HepG2 (cell line): ENCODE results near the gene GRIK4. TPM values are rescaled to one million over a fixed set of nuclear protein-coding genes. Genes with fewer than 3 reads are reported as not detected.

Source experiments
- PCBP2 ChIP-seq: fragments of 200-400 bp; formaldehyde crosslinking; optimal IDR thresholded peaks from 2 replicates; pipeline ENCODE3; 2018; ENCODE audit warnings: low read length, low read depth; ENCODE audit not compliant: poor library complexity, severe bottlenecking
- SALL2 ChIP-seq: sonication (generic); formaldehyde crosslinking; IDR thresholded peaks from 2 replicates; pipeline ENCODE4 v1.8.1; 2023; ENCODE audit warnings: mild to moderate bottlenecking, missing genetic modification reagents, inconsistent platforms
- TEAD2 ChIP-seq: sonication (generic); formaldehyde crosslinking; IDR thresholded peaks from 2 replicates; pipeline ENCODE4 v1.9.0; 2021; ENCODE audit warnings: missing genetic modification reagents
- ZNF615 ChIP-seq: sonication (generic); formaldehyde crosslinking; IDR thresholded peaks from 2 replicates; pipeline ENCODE4 v1.5.0; 2020; ENCODE audit warnings: mild to moderate bottlenecking, missing genetic modification reagents, borderline replicate concordance
- ZNF720 ChIP-seq: sonication (generic); formaldehyde crosslinking; IDR thresholded peaks from 2 replicates; pipeline ENCODE4 v1.4.0; 2020; ENCODE audit warnings: missing genetic modification reagents
- polyA plus RNA-seq, 8 experiments: library from polyadenylated mRNA; depleted of rRNA in 3 of 8; stranded (reverse) in 7 of 8; unstranded in 1 of 8; fragments of >200 nt; fragmentation: Illumina TruSeq in 4 of 8; extraction: Trizol in 4 of 8; gene quantifications; 2 replicates each; pipeline versions ENCODE4 v1.2.1 to v1.2.3, GENCODE V29; 2011 to 2016; ENCODE audit warnings: low read depth in 4 of 8, missing spikeins in 1 of 8, mixed read lengths in 1 of 8; ENCODE audit not compliant: insufficient read depth in 1 of 8
- total RNA-seq, 5 experiments: library from RNA; depleted of rRNA; stranded (reverse); fragments of >200 nt; fragmentation: Illumina TruSeq; extraction: Trizol; gene quantifications; 2 replicates each; pipeline ENCODE4 v1.2.3, GENCODE V29; 2016; ENCODE audit warnings: low read depth in 1 of 5
- TF ChIP-seq, protein P1 (sequence below): sonication (generic); formaldehyde crosslinking; conservative IDR thresholded peaks from 2 replicates; pipeline ENCODE4 v1.4.0; 2020; ENCODE audit warnings: mild to moderate bottlenecking, missing genetic modification reagents, moderate library complexity
- TF ChIP-seq, protein P2 (sequence below): sonication (generic); formaldehyde crosslinking; IDR thresholded peaks from 2 replicates; pipeline ENCODE4 v1.8.1; 2023; ENCODE audit warnings: mild to moderate bottlenecking, inconsistent platforms, moderate library complexity, missing genetic modification reagents, borderline replicate concordance
- TF ChIP-seq, protein P3 (sequence below): IDR thresholded peaks from 2 replicates; pipeline ENCODE4 v1.6.1; 2018; ENCODE audit warnings: missing genetic modification reagents, mild to moderate bottlenecking, missing compliant biosample characterization
- TF ChIP-seq, protein P4 (sequence below): sonication (generic); formaldehyde crosslinking; IDR thresholded peaks from 2 replicates; pipeline ENCODE4 v1.5.0; 2020; ENCODE audit warnings: mild to moderate bottlenecking, missing genetic modification reagents, moderate library complexity
- TF ChIP-seq, protein P5 (sequence below): sonication (generic); formaldehyde crosslinking; IDR thresholded peaks from 2 replicates; pipeline ENCODE4 v1.5.0; 2020; ENCODE audit warnings: mild to moderate bottlenecking, missing genetic modification reagents
- TF ChIP-seq, protein P6 (sequence below): sonication (generic); formaldehyde crosslinking; IDR thresholded peaks from 2 replicates; pipeline ENCODE4 v1.4.0; 2020; ENCODE audit warnings: low read depth, missing genetic modification reagents
- TF ChIP-seq, protein P7 (sequence below): sonication (generic); formaldehyde crosslinking; IDR thresholded peaks from 2 replicates; pipeline ENCODE4 v1.8.0; 2022; ENCODE audit warnings: mild to moderate bottlenecking, missing genetic modification reagents; ENCODE audit not compliant: insufficient replicate concordance

GRIK4 gene
- total and polyA plus RNA-seq, 2 of the 13 experiments (the other 11 are each of a cell fraction or from before 2014, with no cell fraction given) = 0.04 to 0.07 TPM

DNA sequence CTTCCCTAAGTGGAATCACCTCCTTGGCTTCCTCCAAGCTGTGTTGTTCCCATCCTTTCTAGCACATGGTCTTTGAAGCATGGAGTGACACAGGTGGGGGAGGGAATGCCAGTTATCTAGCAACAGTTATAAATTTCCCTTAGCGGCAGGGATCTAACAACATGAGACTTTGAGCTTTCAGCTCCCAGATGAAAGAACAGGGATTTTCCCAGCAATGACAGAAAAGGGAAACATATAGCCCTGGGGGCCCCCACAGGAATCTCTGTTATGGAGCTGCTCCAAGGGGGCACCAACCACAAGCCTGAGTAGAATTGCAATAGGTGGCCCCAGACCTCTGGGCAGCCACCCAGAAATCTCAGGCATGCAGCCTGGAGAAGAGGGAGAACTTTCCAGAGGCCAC lies 163.0 kb downstream of the GRIK4 start (continued):
- TF ChIP-seq PCBP2 (no peak), ZNF720 (CRISPR knock-in tag) (no peak), SALL2 (CRISPR knock-in tag) (no peak), ZNF615 (CRISPR knock-in tag) (no peak), TEAD2 (CRISPR knock-in tag) (no peak)
- TF ChIP-seq, protein P1, sequence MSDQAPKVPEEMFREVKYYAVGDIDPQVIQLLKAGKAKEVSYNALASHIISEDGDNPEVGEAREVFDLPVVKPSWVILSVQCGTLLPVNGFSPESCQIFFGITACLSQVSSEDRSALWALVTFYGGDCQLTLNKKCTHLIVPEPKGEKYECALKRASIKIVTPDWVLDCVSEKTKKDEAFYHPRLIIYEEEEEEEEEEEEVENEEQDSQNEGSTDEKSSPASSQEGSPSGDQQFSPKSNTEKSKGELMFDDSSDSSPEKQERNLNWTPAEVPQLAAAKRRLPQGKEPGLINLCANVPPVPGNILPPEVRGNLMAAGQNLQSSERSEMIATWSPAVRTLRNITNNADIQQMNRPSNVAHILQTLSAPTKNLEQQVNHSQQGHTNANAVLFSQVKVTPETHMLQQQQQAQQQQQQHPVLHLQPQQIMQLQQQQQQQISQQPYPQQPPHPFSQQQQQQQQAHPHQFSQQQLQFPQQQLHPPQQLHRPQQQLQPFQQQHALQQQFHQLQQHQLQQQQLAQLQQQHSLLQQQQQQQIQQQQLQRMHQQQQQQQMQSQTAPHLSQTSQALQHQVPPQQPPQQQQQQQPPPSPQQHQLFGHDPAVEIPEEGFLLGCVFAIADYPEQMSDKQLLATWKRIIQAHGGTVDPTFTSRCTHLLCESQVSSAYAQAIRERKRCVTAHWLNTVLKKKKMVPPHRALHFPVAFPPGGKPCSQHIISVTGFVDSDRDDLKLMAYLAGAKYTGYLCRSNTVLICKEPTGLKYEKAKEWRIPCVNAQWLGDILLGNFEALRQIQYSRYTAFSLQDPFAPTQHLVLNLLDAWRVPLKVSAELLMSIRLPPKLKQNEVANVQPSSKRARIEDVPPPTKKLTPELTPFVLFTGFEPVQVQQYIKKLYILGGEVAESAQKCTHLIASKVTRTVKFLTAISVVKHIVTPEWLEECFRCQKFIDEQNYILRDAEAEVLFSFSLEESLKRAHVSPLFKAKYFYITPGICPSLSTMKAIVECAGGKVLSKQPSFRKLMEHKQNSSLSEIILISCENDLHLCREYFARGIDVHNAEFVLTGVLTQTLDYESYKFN = peak; percentile 94
- TF ChIP-seq, protein P2, sequence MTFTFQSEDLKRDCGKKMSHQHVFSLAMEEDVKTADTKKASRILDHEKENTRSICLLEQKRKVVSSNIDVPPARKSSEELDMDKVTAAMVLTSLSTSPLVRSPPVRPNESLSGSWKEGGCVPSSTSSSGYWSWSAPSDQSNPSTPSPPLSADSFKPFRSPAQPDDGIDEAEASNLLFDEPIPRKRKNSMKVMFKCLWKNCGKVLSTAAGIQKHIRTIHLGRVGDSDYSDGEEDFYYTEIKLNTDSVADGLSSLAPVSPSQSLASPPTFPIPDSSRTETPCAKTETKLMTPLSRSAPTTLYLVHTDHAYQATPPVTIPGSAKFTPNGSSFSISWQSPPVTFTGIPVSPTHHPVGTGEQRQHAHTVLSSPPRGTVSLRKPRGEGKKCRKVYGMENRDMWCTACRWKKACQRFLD (CRISPR knock-in tag) = no peak
- TF ChIP-seq, protein P3, sequence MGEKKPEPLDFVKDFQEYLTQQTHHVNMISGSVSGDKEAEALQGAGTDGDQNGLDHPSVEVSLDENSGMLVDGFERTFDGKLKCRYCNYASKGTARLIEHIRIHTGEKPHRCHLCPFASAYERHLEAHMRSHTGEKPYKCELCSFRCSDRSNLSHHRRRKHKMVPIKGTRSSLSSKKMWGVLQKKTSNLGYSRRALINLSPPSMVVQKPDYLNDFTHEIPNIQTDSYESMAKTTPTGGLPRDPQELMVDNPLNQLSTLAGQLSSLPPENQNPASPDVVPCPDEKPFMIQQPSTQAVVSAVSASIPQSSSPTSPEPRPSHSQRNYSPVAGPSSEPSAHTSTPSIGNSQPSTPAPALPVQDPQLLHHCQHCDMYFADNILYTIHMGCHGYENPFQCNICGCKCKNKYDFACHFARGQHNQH (CRISPR knock-in tag) = 0 out of 2 replicates have a peak, but pooled peaks have one; percentile 15
- TF ChIP-seq, protein P4, sequence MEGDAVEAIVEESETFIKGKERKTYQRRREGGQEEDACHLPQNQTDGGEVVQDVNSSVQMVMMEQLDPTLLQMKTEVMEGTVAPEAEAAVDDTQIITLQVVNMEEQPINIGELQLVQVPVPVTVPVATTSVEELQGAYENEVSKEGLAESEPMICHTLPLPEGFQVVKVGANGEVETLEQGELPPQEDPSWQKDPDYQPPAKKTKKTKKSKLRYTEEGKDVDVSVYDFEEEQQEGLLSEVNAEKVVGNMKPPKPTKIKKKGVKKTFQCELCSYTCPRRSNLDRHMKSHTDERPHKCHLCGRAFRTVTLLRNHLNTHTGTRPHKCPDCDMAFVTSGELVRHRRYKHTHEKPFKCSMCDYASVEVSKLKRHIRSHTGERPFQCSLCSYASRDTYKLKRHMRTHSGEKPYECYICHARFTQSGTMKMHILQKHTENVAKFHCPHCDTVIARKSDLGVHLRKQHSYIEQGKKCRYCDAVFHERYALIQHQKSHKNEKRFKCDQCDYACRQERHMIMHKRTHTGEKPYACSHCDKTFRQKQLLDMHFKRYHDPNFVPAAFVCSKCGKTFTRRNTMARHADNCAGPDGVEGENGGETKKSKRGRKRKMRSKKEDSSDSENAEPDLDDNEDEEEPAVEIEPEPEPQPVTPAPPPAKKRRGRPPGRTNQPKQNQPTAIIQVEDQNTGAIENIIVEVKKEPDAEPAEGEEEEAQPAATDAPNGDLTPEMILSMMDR (CRISPR knock-in tag) = 0 out of 2 replicates have a peak, but pooled peaks have one; percentile 7
- TF ChIP-seq, protein P5, sequence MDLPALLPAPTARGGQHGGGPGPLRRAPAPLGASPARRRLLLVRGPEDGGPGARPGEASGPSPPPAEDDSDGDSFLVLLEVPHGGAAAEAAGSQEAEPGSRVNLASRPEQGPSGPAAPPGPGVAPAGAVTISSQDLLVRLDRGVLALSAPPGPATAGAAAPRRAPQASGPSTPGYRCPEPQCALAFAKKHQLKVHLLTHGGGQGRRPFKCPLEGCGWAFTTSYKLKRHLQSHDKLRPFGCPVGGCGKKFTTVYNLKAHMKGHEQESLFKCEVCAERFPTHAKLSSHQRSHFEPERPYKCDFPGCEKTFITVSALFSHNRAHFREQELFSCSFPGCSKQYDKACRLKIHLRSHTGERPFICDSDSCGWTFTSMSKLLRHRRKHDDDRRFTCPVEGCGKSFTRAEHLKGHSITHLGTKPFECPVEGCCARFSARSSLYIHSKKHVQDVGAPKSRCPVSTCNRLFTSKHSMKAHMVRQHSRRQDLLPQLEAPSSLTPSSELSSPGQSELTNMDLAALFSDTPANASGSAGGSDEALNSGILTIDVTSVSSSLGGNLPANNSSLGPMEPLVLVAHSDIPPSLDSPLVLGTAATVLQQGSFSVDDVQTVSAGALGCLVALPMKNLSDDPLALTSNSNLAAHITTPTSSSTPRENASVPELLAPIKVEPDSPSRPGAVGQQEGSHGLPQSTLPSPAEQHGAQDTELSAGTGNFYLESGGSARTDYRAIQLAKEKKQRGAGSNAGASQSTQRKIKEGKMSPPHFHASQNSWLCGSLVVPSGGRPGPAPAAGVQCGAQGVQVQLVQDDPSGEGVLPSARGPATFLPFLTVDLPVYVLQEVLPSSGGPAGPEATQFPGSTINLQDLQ (CRISPR knock-in tag) = no peak
- TF ChIP-seq, protein P6, sequence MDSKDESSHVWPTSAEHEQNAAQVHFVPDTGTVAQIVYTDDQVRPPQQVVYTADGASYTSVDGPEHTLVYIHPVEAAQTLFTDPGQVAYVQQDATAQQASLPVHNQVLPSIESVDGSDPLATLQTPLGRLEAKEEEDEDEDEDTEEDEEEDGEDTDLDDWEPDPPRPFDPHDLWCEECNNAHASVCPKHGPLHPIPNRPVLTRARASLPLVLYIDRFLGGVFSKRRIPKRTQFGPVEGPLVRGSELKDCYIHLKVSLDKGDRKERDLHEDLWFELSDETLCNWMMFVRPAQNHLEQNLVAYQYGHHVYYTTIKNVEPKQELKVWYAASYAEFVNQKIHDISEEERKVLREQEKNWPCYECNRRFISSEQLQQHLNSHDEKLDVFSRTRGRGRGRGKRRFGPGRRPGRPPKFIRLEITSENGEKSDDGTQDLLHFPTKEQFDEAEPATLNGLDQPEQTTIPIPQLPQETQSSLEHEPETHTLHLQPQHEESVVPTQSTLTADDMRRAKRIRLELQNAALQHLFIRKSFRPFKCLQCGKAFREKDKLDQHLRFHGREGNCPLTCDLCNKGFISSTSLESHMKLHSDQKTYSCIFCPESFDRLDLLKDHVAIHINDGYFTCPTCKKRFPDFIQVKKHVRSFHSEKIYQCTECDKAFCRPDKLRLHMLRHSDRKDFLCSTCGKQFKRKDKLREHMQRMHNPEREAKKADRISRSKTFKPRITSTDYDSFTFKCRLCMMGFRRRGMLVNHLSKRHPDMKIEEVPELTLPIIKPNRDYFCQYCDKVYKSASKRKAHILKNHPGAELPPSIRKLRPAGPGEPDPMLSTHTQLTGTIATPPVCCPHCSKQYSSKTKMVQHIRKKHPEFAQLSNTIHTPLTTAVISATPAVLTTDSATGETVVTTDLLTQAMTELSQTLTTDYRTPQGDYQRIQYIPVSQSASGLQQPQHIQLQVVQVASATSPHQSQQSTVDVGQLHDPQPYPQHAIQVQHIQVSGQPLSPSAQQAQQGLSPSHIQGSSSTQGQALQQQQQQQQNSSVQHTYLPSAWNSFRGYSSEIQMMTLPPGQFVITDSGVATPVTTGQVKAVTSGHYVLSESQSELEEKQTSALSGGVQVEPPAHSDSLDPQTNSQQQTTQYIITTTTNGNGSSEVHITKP (CRISPR knock-in tag) = 0 out of 2 replicates have a peak, but pooled peaks have one; percentile 14
- TF ChIP-seq, protein P7, sequence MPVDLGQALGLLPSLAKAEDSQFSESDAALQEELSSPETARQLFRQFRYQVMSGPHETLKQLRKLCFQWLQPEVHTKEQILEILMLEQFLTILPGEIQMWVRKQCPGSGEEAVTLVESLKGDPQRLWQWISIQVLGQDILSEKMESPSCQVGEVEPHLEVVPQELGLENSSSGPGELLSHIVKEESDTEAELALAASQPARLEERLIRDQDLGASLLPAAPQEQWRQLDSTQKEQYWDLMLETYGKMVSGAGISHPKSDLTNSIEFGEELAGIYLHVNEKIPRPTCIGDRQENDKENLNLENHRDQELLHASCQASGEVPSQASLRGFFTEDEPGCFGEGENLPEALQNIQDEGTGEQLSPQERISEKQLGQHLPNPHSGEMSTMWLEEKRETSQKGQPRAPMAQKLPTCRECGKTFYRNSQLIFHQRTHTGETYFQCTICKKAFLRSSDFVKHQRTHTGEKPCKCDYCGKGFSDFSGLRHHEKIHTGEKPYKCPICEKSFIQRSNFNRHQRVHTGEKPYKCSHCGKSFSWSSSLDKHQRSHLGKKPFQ = no peak
